HG02981 (cell line): ENCODE results near the gene MAGEB2.
"Not testable (repeated sequence)": the region's sequence is repeated elsewhere in the genome, so short reads cannot be mapped to it uniquely, and the experiment has no call there.

Source experiments
- ATAC-seq: cut with Tn5 transposase; IDR thresholded peaks from one replicate; pipeline ENCODE4 v1.9.1; 2021; ENCODE audit warnings: mild to moderate bottlenecking, moderate library complexity; ENCODE audit not compliant: unreplicated experiment

MAGEB2 gene

GRCh38 chrX:30215357-30215843, at the start of gene MAGEB2:
Gene MAGEB2 (plus strand): TSS chrX:30215563. CDS start chrX:30218581, 3,018 bp downstream.
- ATAC-seq, result no peak

- ATAC-seq, result no peak
Observed at GRCh38 chrX:30170900-30171299, 44.5 kb upstream of the MAGEB2 start.

- no peak for ATAC-seq
Observed at GRCh38 chrX:30181353-30181752, 34.0 kb upstream of the MAGEB2 start.

GRCh38 chrX:30183554-30183953, 31.8 kb upstream of the MAGEB2 start:
- no peak for ATAC-seq

- ATAC-seq, result no peak
Observed at GRCh38 chrX:30190426-30190825, 24.9 kb upstream of the MAGEB2 start.

- ATAC-seq, result not testable (repeated sequence)
Observed at GRCh38 chrX:30193910-30194309, 21.5 kb upstream of the MAGEB2 start.

- no peak for ATAC-seq
Observed at GRCh38 chrX:30196322-30196721, 19.0 kb upstream of the MAGEB2 start.

GRCh38 chrX:30212172-30212571, 3.2 kb upstream of the MAGEB2 start:
- no peak for ATAC-seq

GRCh38 chrX:30217465-30217864, 2.1 kb downstream of the MAGEB2 start:
- no peak for ATAC-seq

- no peak for ATAC-seq
Observed at GRCh38 chrX:30219372-30219771, 4.0 kb downstream of the MAGEB2 start.

GRCh38 chrX:30220661-30221060, 5.3 kb downstream of the MAGEB2 start:
- ATAC-seq, result no peak

- no peak for ATAC-seq
Observed at GRCh38 chrX:30224536-30224935, 9.2 kb downstream of the MAGEB2 start.

GRCh38 chrX:30228526-30228925, 13.2 kb downstream of the MAGEB2 start:
- ATAC-seq, result no peak

GRCh38 chrX:30230395-30230794, 15.0 kb downstream of the MAGEB2 start, which contains the start of gene MAGEB3:
Gene MAGEB3 (plus strand): TSS chrX:30230657. CDS start chrX:30235925, 5,268 bp downstream.
- no peak for ATAC-seq

- ATAC-seq, result no peak
Observed at GRCh38 chrX:30241724-30242415, 26.5 kb downstream of the MAGEB2 start, which contains the start of gene MAGEB4. Gene MAGEB4 (plus strand): TSS chrX:30242000. CDS start chrX:30242136, 136 bp downstream.

GRCh38 chrX:30246769-30247489, 31.6 kb downstream of the MAGEB2 start, which contains the start of gene MAGEB1:
Gene MAGEB1 (plus strand): TSS chrX:30247146. CDS start chrX:30250494, 3,348 bp downstream.
- ATAC-seq, result no peak

GRCh38 chrX:30248854-30249253, 33.5 kb downstream of the MAGEB2 start:
- ATAC-seq, result no peak

- ATAC-seq, result peak; percentile 59
Observed at GRCh38 chrX:30253257-30253656, 37.9 kb downstream of the MAGEB2 start.

- ATAC-seq, result no peak
Observed at GRCh38 chrX:30259927-30260326, 44.6 kb downstream of the MAGEB2 start.

- no peak for ATAC-seq
Observed at GRCh38 chrX:30261012-30261411, 45.6 kb downstream of the MAGEB2 start.

GRCh38 chrX:30262763-30263162, 47.4 kb downstream of the MAGEB2 start:
- no peak for ATAC-seq
